GM12878 (cell line): ENCODE measurements around the gene DYNC1LI1. TPM values are rescaled to one million over a fixed set of nuclear protein-coding genes. Genes with fewer than 3 reads are reported as not detected.

Experiments
- ATAC-seq: fragments of 200-7000 bp; cut with Tn5 transposase; 3 replicates; pipeline ENCODE4 v1.9.1; 2020; ENCODE audit warnings: mild to moderate bottlenecking, moderate library complexity
- BruUV-seq: library from RNA; stranded (reverse); fragments of 400-500 nt; replicated peaks from 2 replicates; lab custom pipeline; 2021; lab: Mats Ljungman, UMichigan
- CTCF ChIA-PET: fragments of 300-600 bp; sonication (Branson Sonifier 250); formaldehyde crosslinking; extraction: SDS; loops from one replicate; lab custom pipeline; 2021; ENCODE audit warnings: inconsistent platforms; lab: Yijun Ruan, JAX
- POLR2A ChIA-PET: fragments of 350-600 bp; formaldehyde crosslinking; extraction: SDS; loops from one replicate; lab custom pipeline; 2021; ENCODE audit warnings: inconsistent platforms; lab: Charles Lee
- RAD21 ChIA-PET: fragments of 300-600 bp; sonication (Branson Sonifier 250); formaldehyde crosslinking; loops from one replicate; lab custom pipeline; 2023; ENCODE audit warnings: antibody characterized with exemption; ENCODE audit not compliant: unreplicated experiment; lab: Charles Lee
- SMC1A ChIA-PET: fragments of 300-600 bp; sonication (Branson Sonifier 250); formaldehyde crosslinking; loops from one replicate; lab custom pipeline; 2023; ENCODE audit not compliant: unreplicated experiment, uncharacterized antibody; lab: Charles Lee
- DNase-seq: peaks from one replicate; pipeline ENCODE4 v3.0.0-alpha.2; 2011; ENCODE audit warnings: low read depth, low spot score
- FAIRE-seq: peaks from 3 replicates; lab custom pipeline; 2011; peaks lifted over from hg19 to GRCh38; lab: Jason Lieb, UNC
- H2AFZ ChIP-seq: 2 replicates; pipeline ENCODE4 v1.6.0; 2011; ENCODE audit warnings: low read depth, low read length, control low read depth; ENCODE audit not compliant: control insufficient read depth
- H3K27ac ChIP-seq: 2 replicates; pipeline ENCODE4 v1.5.1; 2011; ENCODE audit warnings: control low read depth; ENCODE audit not compliant: control insufficient read depth, insufficient read depth
- H3K27me3 ChIP-seq, 2 experiments: replicated peaks in 1 of 2; 2 replicates each; pipeline versions ENCODE4 v1.6.0 to v1.6.1; 2011; ENCODE audit warnings: low read length in 1 of 2; ENCODE audit not compliant: control insufficient read depth in 2 of 2, insufficient read depth in 2 of 2
- H3K36me3 ChIP-seq, 2 experiments: 2 replicates each; pipeline ENCODE4 v1.5.1; 2011; ENCODE audit warnings: low read length in 1 of 2; ENCODE audit not compliant: control insufficient read depth in 2 of 2, insufficient read depth in 2 of 2
- H3K4me1 ChIP-seq: 2 replicates; pipeline ENCODE4 v1.6.1; 2011; ENCODE audit warnings: mild to moderate bottlenecking, low read length, moderate library complexity, mixed read lengths; ENCODE audit not compliant: control insufficient read depth, insufficient read depth
- H3K4me2 ChIP-seq: 2 replicates; pipeline ENCODE4 v1.6.0; 2011; ENCODE audit warnings: control low read depth; ENCODE audit not compliant: control insufficient read depth, insufficient read depth
- H3K4me3 ChIP-seq: fragments of 200-600 bp; sonication (generic); 2 replicates; pipeline ENCODE4 v1.5.1; 2016
- H3K79me2 ChIP-seq: 2 replicates; pipeline ENCODE4 v1.6.0; 2011; ENCODE audit warnings: low read length; ENCODE audit not compliant: control insufficient read depth, insufficient read depth
- H3K9ac ChIP-seq: 2 replicates; pipeline ENCODE4 v1.8.0; 2011; ENCODE audit warnings: low read length, control low read depth, mixed read lengths; ENCODE audit not compliant: control insufficient read depth, insufficient read depth
- H3K9me3 ChIP-seq: replicated peaks from 3 replicates; pipeline ENCODE4 v1.5.1; 2011; ENCODE audit warnings: mild to moderate bottlenecking, low read length; ENCODE audit not compliant: control insufficient read depth, insufficient read depth
- H4K20me1 ChIP-seq: 2 replicates; pipeline ENCODE4 v1.6.0; 2011; ENCODE audit not compliant: control insufficient read depth, insufficient read depth
- ATF2 ChIP-seq: IDR thresholded peaks from 2 replicates; pipeline ENCODE4 v1.6.1; 2012; ENCODE audit warnings: low read length, inconsistent platforms
- ATF3 ChIP-seq: IDR thresholded peaks from 2 replicates; pipeline ENCODE4 v1.6.1; 2011; ENCODE audit warnings: low read depth, mild to moderate bottlenecking, low read length, moderate library complexity, borderline replicate concordance; ENCODE audit errors: extremely low read depth
- BMI1 ChIP-seq: fragments of 450-650 bp; IDR thresholded peaks from 2 replicates; pipeline ENCODE4 v1.6.1; 2016; ENCODE audit warnings: mild to moderate bottlenecking, moderate library complexity, borderline replicate concordance
- EZH2 ChIP-seq: IDR thresholded peaks from 2 replicates; pipeline ENCODE4 v1.6.1; 2012; ENCODE audit warnings: low read depth, mild to moderate bottlenecking, control low read depth, inconsistent platforms, low read length, borderline replicate concordance; ENCODE audit not compliant: control insufficient read depth
- IKZF1 ChIP-seq: fragments of 450-650 bp; conservative IDR thresholded peaks from 2 replicates; pipeline ENCODE4 v1.6.1; 2017; ENCODE audit warnings: antibody characterized with exemption, mild to moderate bottlenecking
- JUND ChIP-seq: IDR thresholded peaks from 2 replicates; pipeline ENCODE4 v1.6.1; 2012; ENCODE audit warnings: low read depth, mild to moderate bottlenecking, low read length, improper control_type of control experiment, moderate library complexity
- KLF5 ChIP-seq: fragments of 450-650 bp; IDR thresholded peaks from 2 replicates; pipeline ENCODE4 v1.6.1; 2014; ENCODE audit warnings: mild to moderate bottlenecking; ENCODE audit not compliant: partially characterized antibody
- MTA3 ChIP-seq: IDR thresholded peaks from 2 replicates; pipeline ENCODE4 v1.6.1; 2012; ENCODE audit warnings: low read length, inconsistent platforms, borderline replicate concordance
- NR2C1 ChIP-seq: fragments of 450-650 bp; IDR thresholded peaks from 2 replicates; pipeline ENCODE4 v1.6.1; 2017; ENCODE audit warnings: antibody characterized with exemption, mild to moderate bottlenecking, moderate library complexity
- PML ChIP-seq: IDR thresholded peaks from 2 replicates; pipeline ENCODE4 v1.6.1; 2012; ENCODE audit warnings: low read length, inconsistent platforms
- SMARCA5 ChIP-seq: fragments of 450-650 bp; IDR thresholded peaks from 2 replicates; pipeline ENCODE4 v1.6.1; 2017; ENCODE audit warnings: mild to moderate bottlenecking
- SMC3 ChIP-seq: IDR thresholded peaks from 2 replicates; pipeline ENCODE4 v1.6.1; 2011; ENCODE audit warnings: low read length, improper control_type of control experiment, borderline replicate concordance
- SP1 ChIP-seq: IDR thresholded peaks from one replicate; pipeline ENCODE4 v1.6.1; 2011; ENCODE audit warnings: low read depth, low read length
- SPI1 ChIP-seq: IDR thresholded peaks from 2 replicates; pipeline ENCODE4 v1.6.1; 2011; ENCODE audit warnings: low read depth, mild to moderate bottlenecking, low read length, moderate library complexity, borderline replicate concordance; ENCODE audit not compliant: insufficient read depth
- SREBF1 ChIP-seq: IDR thresholded peaks from 2 replicates; pipeline ENCODE4 v1.6.1; 2012; ENCODE audit warnings: mild to moderate bottlenecking, low read length
- SREBF2 ChIP-seq: IDR thresholded peaks from 2 replicates; pipeline ENCODE4 v1.6.1; 2012; ENCODE audit warnings: mild to moderate bottlenecking, low read length
- STAT3 ChIP-seq: IDR thresholded peaks from 2 replicates; pipeline ENCODE4 v1.6.1; 2011; ENCODE audit warnings: low read depth, low read length, improper control_type of control experiment
- ZNF384 ChIP-seq: IDR thresholded peaks from 2 replicates; pipeline ENCODE4 v1.6.1; 2012; ENCODE audit warnings: low read depth, mild to moderate bottlenecking, low read length, improper control_type of control experiment, borderline replicate concordance
- ZNF687 ChIP-seq: fragments of 450-650 bp; IDR thresholded peaks from 2 replicates; pipeline ENCODE4 v1.6.1; 2017; ENCODE audit warnings: mild to moderate bottlenecking, moderate library complexity
- ZZZ3 ChIP-seq: IDR thresholded peaks from 2 replicates; pipeline ENCODE4 v1.6.1; 2011; ENCODE audit warnings: low read depth; ENCODE audit not compliant: control insufficient read depth, insufficient read length
- WGBS: methylation state at CpG from one replicate; pipeline ENCODE4 v1.1.6; 2016; ENCODE audit warnings: low lambda C conversion rate; ENCODE audit not compliant: insufficient replicate concordance, insufficient coverage; ENCODE audit errors: missing lambda C conversion rate; 5-methylcytosine and 5-hydroxymethylcytosine counted together
- in situ Hi-C: fragments of 300-500 bp; cut with MboI; formaldehyde crosslinking; loops from 9 replicates; pipeline ENCODE4 v1.14.3; 2018; ENCODE audit warnings: mixed read lengths
- intact Hi-C: fragments of 100-400 bp; cut with micrococcal nuclease; formaldehyde crosslinking; loops from one replicate; pipeline ENCODE4 v1.14.2; 2022; ENCODE audit not compliant: unreplicated experiment
- polyA plus RNA-seq, 11 experiments: library from polyadenylated mRNA; depleted of rRNA in 4 of 11; unstranded in 6 of 11; stranded (reverse) in 5 of 11; fragments of >200 nt; fragmentation: Nextera tagmentation in 4 of 11; fragmentation: Illumina TruSeq in 1 of 11; extraction: Ambion mirVana in 4 of 11; extraction: Trizol in 1 of 11; gene quantifications; 1 replicate in 1 of 11; 2 replicates in 10 of 11; pipeline versions ENCODE4 v1.2.1 to v1.2.3, GENCODE V29; 2011 to 2016; ENCODE audit warnings: inconsistent platforms in 2 of 11, missing spikeins in 2 of 11, low read depth in 1 of 11
- total RNA-seq, 4 experiments: library from RNA; depleted of rRNA in 3 of 4; stranded (reverse); fragments of >200 nt in 3 of 4; fragmentation: Illumina TruSeq in 1 of 4; extraction: Trizol in 1 of 4; gene quantifications; 2 replicates each; pipeline versions ENCODE4 v1.2.1 to v1.2.3, GENCODE V29; 2013 to 2021

DYNC1LI1 gene
- total and polyA plus RNA-seq, 10 of the 15 experiments (the other 5 are each of a cell fraction or from before 2014, with no cell fraction given), result 11.5 to 51.7 (median 32.0) TPM

GRCh38 chr3:32593903-32594525 is 23.4 kb upstream of the DYNC1LI1 start:
- no peak for FAIRE-seq
- Histone ChIP-seq H3K9me3 (no peaks in the 10 kb centered on the region), H3K27me3 (peaks cover 0 to 3% of the 10 kb centered on the region in 2 experiments; a peak in 1 of 4 replicates), H3K4me3 (no peak overlapping the region), H4K20me1 (no peaks in the 10 kb centered on the region), H3K27ac (no peak overlapping the region), H3K4me2 (no peak overlapping the region), H3K4me1 (no peaks in the 10 kb centered on the region), H2AFZ (no peak overlapping the region), H3K36me3 (no peaks in the 10 kb centered on the region), H3K79me2 (no peaks in the 10 kb centered on the region)
- no peak for DNase-seq
- 18% methylated on average over 4 of the region's 4 CpGs for WGBS
- ChIA-PET CTCF (no interaction called here), POLR2A (no interaction called here)
- in situ Hi-C loops, result no loop called here
- no peak for ATAC-seq
- no TSS peak for BruUV-seq
- TF ChIP-seq ATF3, result no peak
- TF ChIP-seq MTA3, result no peak
- TF ChIP-seq SPI1, result no peak
- no peak for TF ChIP-seq SREBF2
- no peak for TF ChIP-seq SMC3
- no peak for TF ChIP-seq NR2C1
- TF ChIP-seq PML, result no peak
- no peak for TF ChIP-seq ZNF687
- no peak for TF ChIP-seq STAT3
- no peak for TF ChIP-seq SMARCA5
- no peak for TF ChIP-seq ZZZ3
- TF ChIP-seq IKZF1, result no peak
- TF ChIP-seq SP1, result no peak
- TF ChIP-seq JUND, result no peak
- TF ChIP-seq EZH2, result no peak
- TF ChIP-seq ATF2, result no peak
- TF ChIP-seq BMI1, result no peak
- TF ChIP-seq KLF5, result no peak
- no peak for TF ChIP-seq SREBF1
- no peak for TF ChIP-seq ZNF384
- TF ChIP-seq, all 136 proteins: peak for 0
- intact Hi-C loops, result no loop called here
- ChIA-PET SMC1A (no interaction called here), RAD21 (interaction anchor here (0.8 kb wide), 1 partner anchor 84 kb away, joined by 4 read pairs; no protein-coding TSS in a partner anchor)
- no peak overlapping the region for H3K9ac ChIP-seq
